HUES48 (cell line): ENCODE measurements around the gene LEFTY1.

ENCODE experiments used
- H3K27ac ChIP-seq: one replicate; pipeline ENCODE4 v1.7.0; 2013; ENCODE audit warnings: low read depth, low read length, inconsistent platforms
- H3K27me3 ChIP-seq: 2 replicates; pipeline ENCODE4 v1.6.1; 2013; ENCODE audit warnings: mild to moderate bottlenecking, low read length; ENCODE audit not compliant: control insufficient read depth, insufficient read depth
- H3K36me3 ChIP-seq: 2 replicates; pipeline ENCODE4 v1.6.1; 2013; ENCODE audit warnings: low read length; ENCODE audit not compliant: control insufficient read depth, insufficient read depth
- H3K4me1 ChIP-seq: 2 replicates; pipeline ENCODE4 v1.6.1; 2013; ENCODE audit warnings: mild to moderate bottlenecking, low read length; ENCODE audit not compliant: control insufficient read depth, insufficient read depth
- H3K4me3 ChIP-seq: 2 replicates; pipeline ENCODE4 v1.5.1; 2013; ENCODE audit warnings: mild to moderate bottlenecking, low read depth, low read length
- H3K9ac ChIP-seq: 2 replicates; pipeline ENCODE4 v1.6.1; 2013; ENCODE audit warnings: mild to moderate bottlenecking, low read depth, low read length, moderate library complexity
- H3K9me3 ChIP-seq: 2 replicates; pipeline ENCODE4 v1.6.1; 2013; ENCODE audit warnings: low read length; ENCODE audit not compliant: control insufficient read depth, insufficient read depth

Gene LEFTY1

DNA sequence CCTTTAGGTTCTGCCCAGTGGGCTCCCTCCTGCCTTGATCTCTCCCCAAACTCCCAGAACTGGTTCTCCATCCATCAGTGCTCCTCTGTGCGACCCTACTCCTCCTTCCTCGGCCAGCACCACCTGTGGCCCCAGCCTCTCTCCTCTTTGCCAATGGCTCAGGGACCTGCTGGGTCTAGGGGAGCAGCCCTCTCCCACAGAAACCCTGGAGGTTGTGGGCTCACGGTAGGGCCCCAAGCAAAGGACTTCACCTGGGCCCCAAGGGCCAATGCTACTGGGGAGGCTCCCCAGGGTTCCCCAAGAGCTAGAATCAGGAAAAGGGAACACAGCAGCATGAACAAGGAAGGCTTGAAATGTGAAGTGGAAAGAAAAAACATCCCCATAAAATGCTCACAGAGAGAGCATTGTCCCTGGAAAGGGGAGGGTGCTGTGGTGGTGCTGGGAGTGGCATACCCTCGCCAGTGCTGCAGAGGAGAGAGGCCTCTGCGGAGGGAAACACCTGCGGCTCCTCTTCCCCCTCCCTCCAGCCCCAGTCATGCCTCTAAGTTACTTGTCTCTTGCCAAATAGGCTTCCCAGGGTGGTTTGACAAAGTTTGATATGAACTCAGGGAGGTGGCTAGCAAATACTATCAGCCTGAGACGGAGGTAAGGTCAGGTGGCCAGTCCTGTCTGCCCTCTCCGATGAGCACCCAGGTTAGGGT is 9.3 kb downstream of the LEFTY1 start:
- H3K4me3 ChIP-seq, result no peak overlapping the region
- H3K9me3 ChIP-seq, result no peaks in the 10 kb centered on the region
- H3K27ac ChIP-seq, result no peak overlapping the region
- H3K27me3 ChIP-seq, result peaks cover 8% of the 10 kb centered on the region; the same call in 1 of the 2 replicates
- peaks cover 35% of the 10 kb centered on the region for H3K36me3 ChIP-seq
- H3K9ac ChIP-seq, result no peak overlapping the region
- H3K4me1 ChIP-seq, result peaks cover 17% of the 10 kb centered on the region

DNA sequence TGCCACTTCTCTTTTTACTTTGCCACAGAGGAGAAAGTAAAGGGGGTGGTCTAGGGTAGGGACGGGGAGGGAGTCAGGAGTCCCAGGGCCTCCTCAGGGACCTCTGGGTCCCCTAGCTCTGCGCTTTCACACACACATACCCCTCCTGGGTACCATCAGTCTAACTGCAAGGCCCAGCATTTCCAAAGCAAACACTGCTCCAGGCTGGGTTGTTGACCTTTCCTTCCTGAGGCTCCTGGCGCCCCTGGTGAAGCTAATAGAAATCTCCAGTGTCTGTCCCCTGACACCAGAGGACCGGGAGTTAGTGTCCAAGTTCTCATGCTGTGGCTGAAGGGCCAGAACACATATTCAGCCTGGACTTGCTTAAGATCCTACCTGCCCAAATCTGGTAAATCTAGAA is 10.7 kb downstream of the LEFTY1 start:
- Histone ChIP-seq H3K36me3 (peaks cover 48% of the 10 kb centered on the region), H3K27me3 (peaks cover 3% of the 10 kb centered on the region; the same call in 1 of the 2 replicates), H3K9me3 (no peaks in the 10 kb centered on the region), H3K4me1 (peaks cover 17% of the 10 kb centered on the region), H3K4me3 (no peak overlapping the region), H3K27ac (peak overlapping the region; percentile 1), H3K9ac (no peak overlapping the region)

DNA sequence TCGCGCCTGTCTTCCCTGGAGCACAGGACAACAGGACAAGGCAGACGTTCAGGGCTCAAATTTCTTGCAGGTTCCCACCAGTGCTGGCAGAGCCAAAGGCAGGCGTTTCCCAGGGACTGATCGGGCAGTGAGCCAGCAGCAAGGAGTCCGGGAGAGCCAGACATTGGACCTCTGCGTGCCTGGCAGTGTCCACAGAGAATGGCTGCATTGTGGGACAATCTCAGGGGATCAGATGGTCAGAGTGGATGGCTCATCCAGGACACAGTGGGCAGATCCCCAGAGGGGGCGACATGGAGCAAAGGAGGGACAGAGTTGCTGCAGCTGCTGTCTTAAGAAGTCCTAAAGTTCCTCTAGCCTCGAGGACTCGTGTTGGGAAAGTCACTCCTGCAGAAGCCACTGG is 11.4 kb downstream of the LEFTY1 start:
- Histone ChIP-seq H3K27me3 (no peaks in the 10 kb centered on the region), H3K4me3 (no peak overlapping the region), H3K4me1 (peaks cover 17% of the 10 kb centered on the region), H3K36me3 (peaks cover 53% of the 10 kb centered on the region), H3K9ac (no peak overlapping the region), H3K9me3 (no peaks in the 10 kb centered on the region), H3K27ac (no peak overlapping the region)

DNA sequence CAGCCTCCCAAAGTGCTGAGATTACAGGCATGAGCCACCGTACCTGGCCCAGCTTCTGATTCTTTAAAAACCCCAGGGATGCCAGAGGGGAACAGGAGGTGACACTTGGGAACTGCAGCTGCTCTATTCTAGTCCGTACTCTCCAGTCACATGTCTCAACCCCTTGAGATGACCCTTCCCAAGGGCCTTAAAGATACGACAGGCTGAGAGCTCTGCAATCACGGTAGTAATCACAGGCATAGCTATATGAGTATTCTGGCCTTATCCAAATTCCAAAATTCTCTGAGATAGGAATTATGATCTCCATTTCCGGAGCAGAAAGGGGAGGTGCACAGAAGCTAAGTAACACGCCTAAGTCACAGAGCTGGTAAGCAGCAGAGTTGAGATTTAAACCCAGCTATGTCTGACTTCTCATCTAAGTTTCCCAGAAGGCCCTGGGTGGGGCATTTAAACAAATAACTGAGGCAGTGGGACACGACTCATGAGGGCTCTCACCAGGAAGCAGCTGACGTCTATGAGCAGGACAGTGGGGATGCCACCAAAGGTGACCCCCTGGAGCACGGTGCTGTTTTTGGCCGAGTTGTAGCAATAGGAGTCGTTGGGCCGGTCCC is 11.9 kb downstream of the LEFTY1 start:
- no peak overlapping the region for H3K4me3 ChIP-seq
- H3K9me3 ChIP-seq, result no peaks in the 10 kb centered on the region
- H3K27me3 ChIP-seq, result no peaks in the 10 kb centered on the region
- H3K4me1 ChIP-seq, result peaks cover 17% of the 10 kb centered on the region
- peaks cover 56% of the 10 kb centered on the region for H3K36me3 ChIP-seq
- H3K27ac ChIP-seq, result no peak overlapping the region
- H3K9ac ChIP-seq, result no peak overlapping the region

DNA sequence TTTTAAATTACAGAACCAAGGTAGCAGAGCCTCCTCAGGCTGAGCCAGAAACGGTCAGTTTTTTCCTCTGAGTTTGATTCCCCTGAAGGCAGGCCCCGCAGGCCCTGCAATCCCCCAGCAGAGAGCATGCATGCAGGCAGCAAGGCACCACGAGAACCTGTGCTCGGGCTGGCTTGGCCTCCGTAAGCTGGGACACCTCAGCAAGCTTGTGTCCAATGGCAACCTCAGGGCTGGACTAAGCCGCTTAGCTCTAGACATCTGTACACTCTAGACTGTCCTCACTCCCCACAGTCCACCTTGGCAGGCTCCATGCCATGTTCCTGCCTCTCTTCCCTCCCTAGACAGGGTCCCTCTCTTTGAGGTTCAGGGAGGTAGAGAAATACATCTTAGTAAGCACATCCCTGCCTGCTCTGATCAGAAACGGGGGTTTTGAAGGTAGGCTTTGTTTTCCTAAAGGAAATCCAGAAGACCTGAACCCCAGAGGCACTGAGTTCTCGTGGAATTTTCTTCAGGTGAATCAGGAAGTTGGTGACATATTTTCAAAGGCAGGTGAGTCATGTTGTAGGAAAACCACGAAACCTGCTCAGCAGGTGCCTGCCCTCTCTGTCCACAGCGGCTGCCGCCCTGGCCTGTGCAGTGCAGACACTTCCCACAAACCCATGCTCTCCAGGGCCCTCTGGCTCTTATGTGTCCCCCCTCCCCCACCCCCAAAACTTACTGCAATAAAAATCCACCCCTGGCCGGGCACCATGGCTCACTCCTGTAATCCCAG is 13.7 kb downstream of the LEFTY1 start:
- peak overlapping the region; percentile 42 for H3K27ac ChIP-seq
- H3K9ac ChIP-seq, result no peak overlapping the region
- peaks cover 73% of the 10 kb centered on the region for H3K36me3 ChIP-seq
- H3K27me3 ChIP-seq, result no peaks in the 10 kb centered on the region
- peaks cover 4% of the 10 kb centered on the region for H3K4me1 ChIP-seq
- no peaks in the 10 kb centered on the region for H3K9me3 ChIP-seq
- H3K4me3 ChIP-seq, result no peak overlapping the region

DNA sequence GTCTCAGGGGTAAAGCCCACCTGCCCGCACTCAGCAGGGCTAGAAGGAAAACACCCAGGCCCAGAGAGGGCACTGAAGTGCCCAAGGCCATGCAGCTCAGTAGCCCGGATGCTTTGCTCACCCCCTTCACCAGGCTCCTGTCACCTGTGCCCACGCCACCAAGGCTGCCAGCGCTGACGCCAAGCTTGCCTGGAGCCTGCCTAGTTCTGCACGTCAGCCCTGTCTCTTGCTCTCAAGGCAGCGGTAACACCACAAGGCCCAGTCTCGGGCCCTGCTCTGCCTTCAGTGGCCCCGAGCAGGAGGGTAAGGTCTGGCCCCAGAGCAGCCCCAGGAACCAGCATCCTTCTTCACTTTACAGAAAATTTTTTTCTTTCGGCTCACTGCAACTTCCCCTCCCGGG is 14.5 kb downstream of the LEFTY1 start:
- Histone ChIP-seq H3K9ac (no peak overlapping the region), H3K27me3 (no peaks in the 10 kb centered on the region), H3K9me3 (no peaks in the 10 kb centered on the region), H3K27ac (no peak overlapping the region), H3K4me1 (no peaks in the 10 kb centered on the region), H3K36me3 (peaks cover 75% of the 10 kb centered on the region), H3K4me3 (no peak overlapping the region)

DNA sequence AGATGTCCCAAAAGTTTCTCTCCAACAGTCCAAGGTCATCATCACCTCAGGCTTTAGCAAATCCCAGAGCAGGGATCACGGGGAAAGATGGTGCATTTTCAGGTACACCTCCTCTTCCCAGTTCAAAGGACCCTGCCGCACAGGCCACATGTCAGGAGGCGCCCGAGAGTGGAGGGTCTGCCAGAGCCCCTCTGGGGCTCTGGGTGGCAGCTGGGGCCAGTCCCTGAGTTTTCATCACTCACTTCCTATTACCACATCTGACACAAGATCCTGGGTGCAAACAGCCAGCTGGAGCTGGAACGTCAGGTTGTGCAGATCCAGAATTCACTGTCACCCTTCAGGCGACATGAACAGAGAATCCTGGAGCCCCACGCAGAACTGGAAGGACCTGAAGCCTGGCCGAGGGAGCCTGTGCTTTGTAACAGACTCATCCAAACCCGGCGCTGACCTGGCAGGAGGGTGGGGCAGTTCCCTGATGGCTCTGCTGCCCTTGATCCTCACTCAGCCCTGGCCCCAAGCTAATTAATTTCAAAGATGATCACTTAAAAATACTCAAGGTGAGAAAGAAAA is 15.6 kb downstream of the LEFTY1 start:
- H3K9me3 ChIP-seq, result no peaks in the 10 kb centered on the region
- H3K27ac ChIP-seq, result no peak overlapping the region
- H3K4me3 ChIP-seq, result no peak overlapping the region
- peaks cover 77% of the 10 kb centered on the region for H3K36me3 ChIP-seq
- H3K9ac ChIP-seq, result no peak overlapping the region
- H3K4me1 ChIP-seq, result no peaks in the 10 kb centered on the region
- no peaks in the 10 kb centered on the region for H3K27me3 ChIP-seq

DNA sequence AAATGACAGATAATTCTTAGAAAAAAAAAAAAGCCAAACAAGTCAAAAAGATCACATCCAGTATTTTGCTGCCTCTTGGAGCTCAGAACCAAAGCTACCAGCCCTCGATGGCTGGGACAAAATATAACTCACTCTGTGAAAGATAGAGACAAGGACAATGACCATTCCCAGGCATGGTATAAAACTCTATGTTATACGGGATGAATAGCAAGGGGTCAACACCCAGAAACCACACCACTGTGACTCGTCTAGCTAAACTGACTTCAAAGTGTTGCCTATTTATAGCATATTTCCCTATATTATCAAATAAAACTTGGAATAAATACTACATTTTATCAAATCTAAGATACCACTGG is 16.9 kb downstream of the LEFTY1 start:
- Histone ChIP-seq H3K27me3 (no peaks in the 10 kb centered on the region), H3K27ac (no peak overlapping the region), H3K9ac (no peak overlapping the region), H3K36me3 (peaks cover 81% of the 10 kb centered on the region), H3K4me3 (no peak overlapping the region), H3K4me1 (no peaks in the 10 kb centered on the region), H3K9me3 (no peaks in the 10 kb centered on the region)

DNA sequence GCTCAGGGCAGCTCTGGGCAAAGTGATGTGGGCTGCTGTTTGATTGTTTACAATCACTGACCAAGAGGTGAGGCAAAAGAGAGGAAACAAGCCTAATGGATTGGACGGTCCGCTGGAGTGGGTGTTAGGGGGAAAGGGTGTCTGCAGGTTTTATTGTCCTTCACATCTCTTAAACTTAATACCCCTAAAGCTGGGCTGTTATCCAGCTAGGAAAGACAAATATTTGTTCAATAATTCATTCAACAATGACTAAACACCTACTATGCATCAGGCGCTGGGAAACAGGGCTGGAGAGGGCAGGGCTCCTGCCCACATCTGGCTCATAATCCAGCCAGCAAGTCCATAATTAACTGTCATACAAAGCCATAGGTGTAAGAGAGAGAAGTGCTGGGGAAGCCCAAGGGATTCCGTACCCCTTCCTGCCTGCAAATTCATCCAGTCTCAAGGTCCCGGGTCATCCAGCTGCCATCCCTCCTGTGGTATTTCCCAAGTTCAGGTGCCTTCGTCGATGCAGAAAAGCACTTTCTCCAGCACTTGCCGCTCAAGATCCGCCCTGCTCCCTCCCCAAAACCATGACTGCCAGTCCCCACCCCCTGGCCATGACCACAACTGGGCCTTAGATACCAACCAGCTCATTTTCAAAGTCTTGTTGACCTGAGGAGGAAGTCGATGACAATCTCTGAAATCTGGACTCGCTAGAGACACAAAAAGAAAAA is 17.4 kb downstream of the LEFTY1 start:
- H3K36me3 ChIP-seq, result peaks cover 82% of the 10 kb centered on the region
- peak overlapping the region; percentile 20 for H3K27ac ChIP-seq
- H3K9me3 ChIP-seq, result no peaks in the 10 kb centered on the region
- no peaks in the 10 kb centered on the region for H3K27me3 ChIP-seq
- no peaks in the 10 kb centered on the region for H3K4me1 ChIP-seq
- no peak overlapping the region for H3K9ac ChIP-seq
- H3K4me3 ChIP-seq, result no peak overlapping the region

DNA sequence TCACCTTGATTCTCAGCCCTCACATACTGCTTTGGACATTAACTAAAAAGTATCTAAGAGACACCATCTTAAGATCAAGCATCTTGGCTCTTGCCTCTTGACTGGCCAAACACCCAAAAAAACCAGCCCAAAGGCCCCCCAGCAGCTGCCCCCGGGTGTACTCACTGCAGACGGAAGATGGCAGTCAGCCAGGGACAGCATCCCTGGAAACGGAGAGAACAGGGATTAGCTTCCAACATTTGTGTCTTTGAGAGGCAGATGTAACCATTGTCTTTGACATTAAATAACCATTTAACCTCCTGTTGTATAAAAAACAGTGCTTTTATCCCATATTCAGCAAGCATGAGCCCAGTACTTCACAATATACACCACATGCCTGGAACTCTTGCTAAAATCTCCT is 18.0 kb downstream of the LEFTY1 start:
- Histone ChIP-seq H3K4me1 (no peaks in the 10 kb centered on the region), H3K36me3 (peaks cover 85% of the 10 kb centered on the region), H3K27me3 (no peaks in the 10 kb centered on the region), H3K9me3 (no peaks in the 10 kb centered on the region), H3K4me3 (no peak overlapping the region), H3K9ac (no peak overlapping the region), H3K27ac (peak overlapping the region; percentile 20)
